ENCODE data around the gene PITPNM2.

DNA sequence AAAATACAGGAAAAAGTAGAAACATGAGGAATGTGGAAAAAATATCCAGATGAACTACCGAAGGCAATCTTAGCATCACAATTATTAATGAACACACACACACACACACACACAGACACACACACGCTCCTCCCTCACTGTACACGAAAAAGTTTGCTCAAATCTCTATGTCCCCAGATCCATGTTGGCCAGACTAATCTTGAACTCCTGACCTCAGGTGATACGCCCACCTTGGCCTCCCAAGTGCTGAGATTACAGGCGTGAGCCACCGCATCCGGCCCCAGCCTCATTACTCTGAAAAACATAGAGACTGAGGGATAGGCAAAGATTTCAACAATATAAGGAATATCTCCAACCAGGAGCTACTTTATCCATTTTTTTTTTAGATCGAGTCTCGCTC, 17.2 kb downstream of the PITPNM2 start:
- no peak for TF ChIP-seq POLR2A (IDR thresholded peaks at IDR 0.05)
- TF ChIP-seq, protein P1, sequence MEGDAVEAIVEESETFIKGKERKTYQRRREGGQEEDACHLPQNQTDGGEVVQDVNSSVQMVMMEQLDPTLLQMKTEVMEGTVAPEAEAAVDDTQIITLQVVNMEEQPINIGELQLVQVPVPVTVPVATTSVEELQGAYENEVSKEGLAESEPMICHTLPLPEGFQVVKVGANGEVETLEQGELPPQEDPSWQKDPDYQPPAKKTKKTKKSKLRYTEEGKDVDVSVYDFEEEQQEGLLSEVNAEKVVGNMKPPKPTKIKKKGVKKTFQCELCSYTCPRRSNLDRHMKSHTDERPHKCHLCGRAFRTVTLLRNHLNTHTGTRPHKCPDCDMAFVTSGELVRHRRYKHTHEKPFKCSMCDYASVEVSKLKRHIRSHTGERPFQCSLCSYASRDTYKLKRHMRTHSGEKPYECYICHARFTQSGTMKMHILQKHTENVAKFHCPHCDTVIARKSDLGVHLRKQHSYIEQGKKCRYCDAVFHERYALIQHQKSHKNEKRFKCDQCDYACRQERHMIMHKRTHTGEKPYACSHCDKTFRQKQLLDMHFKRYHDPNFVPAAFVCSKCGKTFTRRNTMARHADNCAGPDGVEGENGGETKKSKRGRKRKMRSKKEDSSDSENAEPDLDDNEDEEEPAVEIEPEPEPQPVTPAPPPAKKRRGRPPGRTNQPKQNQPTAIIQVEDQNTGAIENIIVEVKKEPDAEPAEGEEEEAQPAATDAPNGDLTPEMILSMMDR (IDR thresholded peaks at IDR 0.05) = no peak

All from lower leg skin (tissue), 3 donors.